IMR-90 (cell line): ENCODE results near the gene ABHD15. TPM values are rescaled to one million over a fixed set of nuclear protein-coding genes. Genes with fewer than 3 reads are reported as not detected.
A peak's percentile ranks its signal among the peaks of the same experiment; 100 is the strongest.

Experiments used
- ATAC-seq: fragments of 200-7000 bp; cut with Tn5 transposase; 2 replicates; pipeline ENCODE4 v1.9.1; 2020; ENCODE audit warnings: low read depth, mild to moderate bottlenecking, moderate library complexity
- BruUV-seq: library from RNA; stranded (reverse); fragments of 400-500 nt; replicated peaks from 2 replicates; lab custom pipeline; 2021; lab: Mats Ljungman, UMichigan
- CTCF ChIA-PET: fragments of 300-600 bp; formaldehyde crosslinking; extraction: SDS; loops from one replicate; lab custom pipeline; 2021; ENCODE audit warnings: antibody characterized with exemption; lab: Yijun Ruan, JAX
- POLR2A ChIA-PET: fragments of 300-600 bp; sonication (Branson Sonifier 250); formaldehyde crosslinking; loops from one replicate; lab custom pipeline; 2022; ENCODE audit warnings: antibody characterized with exemption; ENCODE audit not compliant: unreplicated experiment; lab: Charles Lee
- DNase-seq: peaks from one replicate; pipeline ENCODE4 v3.0.0; 2013
- H2AFZ ChIP-seq: replicated peaks from 2 replicates; pipeline ENCODE3; 2013; ENCODE audit warnings: low read length, mild to moderate bottlenecking; ENCODE audit not compliant: poor library complexity
- H2AK5ac ChIP-seq: 2 replicates; pipeline ENCODE4 v1.6.1; 2013; ENCODE audit warnings: low read depth, low read length, inconsistent platforms
- H2AK9ac ChIP-seq: replicated peaks from 2 replicates; pipeline ENCODE3; 2013; ENCODE audit warnings: mild to moderate bottlenecking, low read depth, low read length, moderate library complexity; ENCODE audit not compliant: poor library complexity
- H2BK120ac ChIP-seq: 2 replicates; pipeline ENCODE4 v1.6.1; 2013; ENCODE audit warnings: low read depth, low read length, inconsistent platforms
- H2BK15ac ChIP-seq: 3 replicates; pipeline ENCODE4 v1.6.1; 2013; ENCODE audit warnings: low read depth, low read length, inconsistent platforms
- H2BK20ac ChIP-seq: 2 replicates; pipeline ENCODE4 v1.6.1; 2013; ENCODE audit warnings: low read depth, mild to moderate bottlenecking, inconsistent platforms, low read length, moderate library complexity
- H2BK5ac ChIP-seq: 2 replicates; pipeline ENCODE4 v1.6.1; 2013; ENCODE audit warnings: mild to moderate bottlenecking, low read depth, low read length, inconsistent platforms; ENCODE audit not compliant: poor library complexity, severe bottlenecking
- H3K14ac ChIP-seq: replicated peaks from 2 replicates; pipeline ENCODE4 v1.6.1; 2013; ENCODE audit warnings: low read depth, low read length, inconsistent platforms
- H3K18ac ChIP-seq: 2 replicates; pipeline ENCODE4 v1.6.1; 2013; ENCODE audit warnings: low read depth, low read length, control low read depth
- H3K23ac ChIP-seq: 2 replicates; pipeline ENCODE4 v1.6.1; 2013; ENCODE audit warnings: low read depth, low read length, inconsistent platforms
- H3K27ac ChIP-seq: 2 replicates; pipeline ENCODE4 v1.5.1; 2013; ENCODE audit warnings: mild to moderate bottlenecking, control low read depth, low read length; ENCODE audit not compliant: insufficient read depth
- H3K27me3 ChIP-seq: 2 replicates; pipeline ENCODE4 v1.6.1; 2013; ENCODE audit warnings: low read length; ENCODE audit not compliant: control insufficient read depth, insufficient read depth
- H3K36me3 ChIP-seq: 2 replicates; pipeline ENCODE4 v1.6.1; 2013; ENCODE audit warnings: low read length, mixed read lengths; ENCODE audit not compliant: control insufficient read depth, insufficient read depth
- H3K4ac ChIP-seq: 2 replicates; pipeline ENCODE4 v1.6.1; 2013; ENCODE audit warnings: low read depth, low read length, inconsistent platforms
- H3K4me1 ChIP-seq: 2 replicates; pipeline ENCODE4 v1.6.1; 2013; ENCODE audit warnings: low read length, mixed read lengths; ENCODE audit not compliant: control insufficient read depth, insufficient read depth
- H3K4me2 ChIP-seq: 2 replicates; pipeline ENCODE4 v1.6.1; 2013; ENCODE audit warnings: low read depth, mild to moderate bottlenecking, control low read depth, low read length, moderate library complexity
- H3K4me3 ChIP-seq: 2 replicates; pipeline ENCODE4 v1.5.1; 2013; ENCODE audit warnings: low read depth, mild to moderate bottlenecking, control low read depth, low read length, moderate library complexity; ENCODE audit not compliant: insufficient read depth
- H3K56ac ChIP-seq: 2 replicates; pipeline ENCODE4 v1.6.1; 2013; ENCODE audit warnings: low read length, inconsistent platforms; ENCODE audit not compliant: insufficient read depth; ENCODE audit errors: extremely low read depth
- H3K79me1 ChIP-seq, 2 experiments: 2 replicates each; pipeline ENCODE4 v1.6.1; 2013; ENCODE audit warnings: low read length in 2 of 2, inconsistent platforms in 1 of 2, low read depth in 1 of 2
- H3K9ac ChIP-seq: 2 replicates; pipeline ENCODE4 v1.6.1; 2013; ENCODE audit warnings: low read depth, low read length, control low read depth
- H3K9me1 ChIP-seq: 2 replicates; pipeline ENCODE4 v1.6.1; 2013; ENCODE audit warnings: low read length, inconsistent platforms; ENCODE audit not compliant: insufficient read depth
- H3K9me3 ChIP-seq: 2 replicates; pipeline ENCODE4 v1.6.1; 2013; ENCODE audit warnings: low read length; ENCODE audit not compliant: control insufficient read depth, insufficient read depth
- H4K20me1 ChIP-seq: 2 replicates; pipeline ENCODE4 v1.6.1; 2013; ENCODE audit warnings: low read length, inconsistent platforms; ENCODE audit not compliant: insufficient read depth
- H4K5ac ChIP-seq: 2 replicates; pipeline ENCODE4 v1.6.1; 2013; ENCODE audit warnings: mild to moderate bottlenecking, low read depth, low read length, control low read depth
- H4K8ac ChIP-seq, 2 experiments: 2 replicates each; pipeline ENCODE4 v1.6.1; 2013; ENCODE audit warnings: low read depth in 2 of 2, low read length in 2 of 2, control low read depth in 1 of 2, inconsistent platforms in 1 of 2
- H4K91ac ChIP-seq: 2 replicates; pipeline ENCODE4 v1.6.1; 2013; ENCODE audit warnings: low read depth, low read length, inconsistent platforms; ENCODE audit not compliant: insufficient read depth
- FOS ChIP-seq: fragments of 150-350 bp; IDR thresholded peaks from 2 replicates; pipeline ENCODE4 v1.6.1; 2016; ENCODE audit warnings: low read depth, low read length
- NFE2L2 ChIP-seq: fragments of 150-350 bp; IDR thresholded peaks from 2 replicates; pipeline ENCODE4 v1.6.1; 2016; ENCODE audit warnings: low read depth, mild to moderate bottlenecking, low read length
- RCOR1 ChIP-seq: IDR thresholded peaks from 2 replicates; pipeline ENCODE4 v1.6.1; 2012; ENCODE audit warnings: mild to moderate bottlenecking, low read length, improper control_type of control experiment; ENCODE audit not compliant: insufficient replicate concordance
- SMC3 ChIP-seq: fragments of 150-350 bp; IDR thresholded peaks from 2 replicates; pipeline ENCODE4 v1.6.1; 2016; ENCODE audit warnings: low read depth, mild to moderate bottlenecking, antibody characterized with exemption, low read length, moderate library complexity
- WGBS, 2 experiments: methylation state at CpG; one replicate each; pipeline versions ENCODE4 v1.1.5 to v1.1.7; 2013; ENCODE audit warnings: missing lambda C conversion rate in 2 of 2; ENCODE audit not compliant: insufficient read length in 1 of 2; ENCODE audit errors: extremely low coverage in 2 of 2; 5-methylcytosine and 5-hydroxymethylcytosine counted together
- dilution Hi-C: fragments of 300-500 bp; cut with HindIII; formaldehyde crosslinking; loops from one replicate; pipeline ENCODE4 v1.14.3; 2018; ENCODE audit warnings: low sequenced_read_pairs; ENCODE audit not compliant: unreplicated experiment
- in situ Hi-C: fragments of 300-500 bp; cut with MboI; formaldehyde crosslinking; loops from 3 replicates; pipeline ENCODE4 v1.14.3; 2019; ENCODE audit warnings: low sequenced_read_pairs, inconsistent platforms, mixed read lengths
- intact Hi-C: fragments of 100-400 bp; cut with micrococcal nuclease; formaldehyde crosslinking; loops from 2 replicates; pipeline ENCODE4 v1.10.0; 2022
- polyA plus RNA-seq, 3 experiments: library from polyadenylated mRNA; depleted of rRNA; stranded (reverse); fragments of >200 nt; gene quantifications; 2 replicates each; pipeline ENCODE4 v1.2.3, GENCODE V29; 2012; ENCODE audit warnings: low replicate concordance in 1 of 3
- total RNA-seq: library from RNA; depleted of rRNA; stranded (reverse); fragments of >200 nt; gene quantifications from 2 replicates; pipeline ENCODE4 v1.2.3, GENCODE V29; 2012
- TF ChIP-seq, protein P1 (sequence below): fragments of 150-350 bp; IDR thresholded peaks from 2 replicates; pipeline ENCODE4 v1.6.1; 2016; ENCODE audit warnings: low read depth, mild to moderate bottlenecking, low read length, moderate library complexity, borderline replicate concordance
- TF ChIP-seq, protein P2 (sequence below): conservative IDR thresholded peaks from 2 replicates; pipeline ENCODE4 v1.5.1; 2012; ENCODE audit warnings: mild to moderate bottlenecking, low read depth, low read length, improper control_type of control experiment

The ABHD15 gene
- total and polyA plus RNA-seq, 2 of the 4 experiments (the other 2 are of a cell fraction), result 3.2 to 4.6 TPM

GRCh38 chr17:29585080-29585751 lies 18.4 kb upstream of the ABHD15 start:
- no peak overlapping the region for H3K18ac ChIP-seq
- H3K9ac ChIP-seq, result no peak overlapping the region
- H3K36me3 ChIP-seq, result peaks cover 24% of the 10 kb centered on the region
- H2BK20ac ChIP-seq, result no peak overlapping the region
- intact Hi-C loops, result no loop called here
- BruUV-seq, result no TSS peak
- no peak overlapping the region for H3K4me2 ChIP-seq
- H3K14ac ChIP-seq, result peak overlapping the region; percentile 2; the same call in 1 of the 2 replicates
- peaks cover 26% of the 10 kb centered on the region for H3K9me1 ChIP-seq
- no peak overlapping the region for H2BK120ac ChIP-seq
- H3K56ac ChIP-seq, result no peak overlapping the region
- H2AK9ac ChIP-seq, result peak overlapping the region; percentile 68
- no peak overlapping the region for H4K5ac ChIP-seq
- TF ChIP-seq NFE2L2 (no peak), SMC3 (no peak), FOS (no peak), RCOR1 (no peak)
- TF ChIP-seq, protein P1, sequence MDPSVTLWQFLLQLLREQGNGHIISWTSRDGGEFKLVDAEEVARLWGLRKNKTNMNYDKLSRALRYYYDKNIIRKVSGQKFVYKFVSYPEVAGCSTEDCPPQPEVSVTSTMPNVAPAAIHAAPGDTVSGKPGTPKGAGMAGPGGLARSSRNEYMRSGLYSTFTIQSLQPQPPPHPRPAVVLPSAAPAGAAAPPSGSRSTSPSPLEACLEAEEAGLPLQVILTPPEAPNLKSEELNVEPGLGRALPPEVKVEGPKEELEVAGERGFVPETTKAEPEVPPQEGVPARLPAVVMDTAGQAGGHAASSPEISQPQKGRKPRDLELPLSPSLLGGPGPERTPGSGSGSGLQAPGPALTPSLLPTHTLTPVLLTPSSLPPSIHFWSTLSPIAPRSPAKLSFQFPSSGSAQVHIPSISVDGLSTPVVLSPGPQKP, result no peak
- TF ChIP-seq, protein P2, sequence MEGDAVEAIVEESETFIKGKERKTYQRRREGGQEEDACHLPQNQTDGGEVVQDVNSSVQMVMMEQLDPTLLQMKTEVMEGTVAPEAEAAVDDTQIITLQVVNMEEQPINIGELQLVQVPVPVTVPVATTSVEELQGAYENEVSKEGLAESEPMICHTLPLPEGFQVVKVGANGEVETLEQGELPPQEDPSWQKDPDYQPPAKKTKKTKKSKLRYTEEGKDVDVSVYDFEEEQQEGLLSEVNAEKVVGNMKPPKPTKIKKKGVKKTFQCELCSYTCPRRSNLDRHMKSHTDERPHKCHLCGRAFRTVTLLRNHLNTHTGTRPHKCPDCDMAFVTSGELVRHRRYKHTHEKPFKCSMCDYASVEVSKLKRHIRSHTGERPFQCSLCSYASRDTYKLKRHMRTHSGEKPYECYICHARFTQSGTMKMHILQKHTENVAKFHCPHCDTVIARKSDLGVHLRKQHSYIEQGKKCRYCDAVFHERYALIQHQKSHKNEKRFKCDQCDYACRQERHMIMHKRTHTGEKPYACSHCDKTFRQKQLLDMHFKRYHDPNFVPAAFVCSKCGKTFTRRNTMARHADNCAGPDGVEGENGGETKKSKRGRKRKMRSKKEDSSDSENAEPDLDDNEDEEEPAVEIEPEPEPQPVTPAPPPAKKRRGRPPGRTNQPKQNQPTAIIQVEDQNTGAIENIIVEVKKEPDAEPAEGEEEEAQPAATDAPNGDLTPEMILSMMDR, result peak; percentile 26; the same call in 1 of the 2 replicates
- H3K79me1 ChIP-seq, result peaks cover 38 to 85% of the 10 kb centered on the region in 2 experiments
- H4K91ac ChIP-seq, result peak overlapping the region; percentile 39; the same call in 1 of the 2 replicates
- H3K23ac ChIP-seq, result peak overlapping the region; percentile 10; the same call in 1 of the 2 replicates
- H3K4me1 ChIP-seq, result peaks cover 26% of the 10 kb centered on the region
- H3K9me3 ChIP-seq, result no peaks in the 10 kb centered on the region
- 87% methylated on average over 3 of the region's 8 CpGs; no CpG with 5 or more reads in 1 of the 2 experiments for WGBS, 2 experiments
- no peak overlapping the region for H2BK15ac ChIP-seq
- peak overlapping the region; percentile 41 for H2AFZ ChIP-seq
- no peak for DNase-seq
- no peaks in the 10 kb centered on the region for H3K27me3 ChIP-seq
- no peak overlapping the region for H3K27ac ChIP-seq
- no peak overlapping the region for H2BK5ac ChIP-seq
- peak overlapping the region; percentile 30 for H2AK5ac ChIP-seq
- CTCF ChIA-PET, result no interaction called here
- dilution Hi-C loops, result no loop called here
- no peak overlapping the region for H3K4me3 ChIP-seq
- ATAC-seq, result no peak
- peaks cover 62% of the 10 kb centered on the region for H4K20me1 ChIP-seq
- POLR2A ChIA-PET, result no interaction called here
- H3K4ac ChIP-seq, result no peak overlapping the region; the same call in 1 of the 2 replicates
- in situ Hi-C loops, result no loop called here
- no peak overlapping the region for H4K8ac ChIP-seq
